Peyer's patch (tissue), 4 donors: Measurements from ENCODE around the gene POP5. TPM values are rescaled to one million over a fixed set of nuclear protein-coding genes. Genes with fewer than 3 reads are reported as not detected.
"Not testable (repeated sequence)": the region's sequence is repeated elsewhere in the genome, so short reads cannot be mapped to it uniquely, and the experiment has no call there.

ENCODE experiments used
- DNase-seq, 3 donors: peaks; one replicate each; pipeline ENCODE4 v3.0.0-alpha.2; 2017 to 2019
- H3K27ac ChIP-seq, 4 donors: fragments of 200-600 bp; sonication (generic); one replicate each; pipeline ENCODE4 v1.5.1; 2016 to 2019
- H3K27me3 ChIP-seq, 2 donors: fragments of 200-600 bp; sonication (generic); one replicate each; pipeline ENCODE4 v1.5.1; 2019
- H3K36me3 ChIP-seq, 3 donors: fragments of 200-600 bp; sonication (generic); one replicate each; pipeline ENCODE4 v1.5.1; 2016 to 2019
- H3K4me1 ChIP-seq, 4 donors: fragments of 200-600 bp; sonication (generic); one replicate each; pipeline ENCODE4 v1.5.1; 2016 to 2019
- H3K4me3 ChIP-seq, 4 donors: fragments of 200-600 bp; sonication (generic); 1 replicate in 3 of 4; 2 replicates in 1 of 4; pipeline ENCODE4 v1.5.1; 2016 to 2019; ENCODE audit warnings: mild to moderate bottlenecking in 1 of 4
- H3K9me3 ChIP-seq, 4 donors: fragments of 200-600 bp; sonication (generic); one replicate each; pipeline ENCODE4 v1.5.1; 2016 to 2019; ENCODE audit warnings: mild to moderate bottlenecking in 1 of 4
- CTCF ChIP-seq, 6 experiments: fragments of 450-650 bp in 4 of 6; fragments of 200-600 bp in 2 of 6; sonication (generic) in 1 of 6; IDR thresholded peaks; one replicate each; pipeline ENCODE4 v1.5.1; 2017 to 2019; ENCODE audit warnings: antibody characterized with exemption in 6 of 6, mild to moderate bottlenecking in 3 of 6, moderate library complexity in 1 of 6
- POLR2A ChIP-seq, 2 donors: fragments of 450-650 bp; IDR thresholded peaks; one replicate each; pipeline ENCODE4 v1.5.1; 2017; ENCODE audit warnings: antibody characterized with exemption in 2 of 2, mild to moderate bottlenecking in 2 of 2, moderate library complexity in 2 of 2
- total RNA-seq, 4 donors: library from RNA; depleted of rRNA; stranded (reverse); fragments of >200 nt; gene quantifications; one replicate each; pipeline ENCODE4 v1.1.0, GENCODE V29; 2016

The POP5 gene
- total RNA-seq, 4 donors from 2014 or later: 22.5 to 75.9 (median 48.8) TPM

- H3K4me3 ChIP-seq: no peak overlapping the region
- H3K36me3 ChIP-seq: no peaks in the 10 kb centered on the region
- H3K9me3 ChIP-seq: no peaks in the 10 kb centered on the region
- peak in 1 of 2 donors; percentile 53 for TF ChIP-seq POLR2A (IDR thresholded peaks at IDR 0.05)
- TF ChIP-seq CTCF (IDR thresholded peaks at IDR 0.05): peak in 3 of 6 experiments; percentile 5 to 26 (median 18)
- no peaks in the 10 kb centered on the region for H3K27me3 ChIP-seq
- H3K27ac ChIP-seq: peak overlapping the region in 2 of 4 donors; percentile 20 to 80
- DNase-seq: peak in 2 of 3 donors; percentile 67 to 85
- H3K4me1 ChIP-seq: peaks cover 0 to 7% (median 0%) of the 10 kb centered on the region in 4 donors
Measured at GRCh38 chr12:120620624-120621023, 39.4 kb upstream of the POP5 start.

GRCh38 chr12:120618954-120619615 is 37.9 kb upstream of the POP5 start:
- H3K27ac ChIP-seq: no peak overlapping the region
- H3K4me3 ChIP-seq: no peak overlapping the region
- TF ChIP-seq POLR2A (IDR thresholded peaks at IDR 0.05) (no peak), CTCF (IDR thresholded peaks at IDR 0.05) (no peak)

GRCh38 chr12:120617767-120618166 is 36.6 kb upstream of the POP5 start:
- not testable (repeated sequence) for DNase-seq, H3K9me3 ChIP-seq, H3K27ac ChIP-seq, H3K4me1 ChIP-seq, H3K4me3 ChIP-seq, H3K27me3 ChIP-seq, H3K36me3 ChIP-seq

More at GRCh38 chr12:120618954-120619615, 37.9 kb upstream of the POP5 start:
- Histone ChIP-seq H3K4me1 (peaks cover 0 to 7% (median 0%) of the 10 kb centered on the region in 4 donors), H3K9me3 (no peaks in the 10 kb centered on the region), H3K27me3 (no peaks in the 10 kb centered on the region), H3K36me3 (no peaks in the 10 kb centered on the region)
- DNase-seq: no peak

- H3K4me3 ChIP-seq, H3K27me3 ChIP-seq, DNase-seq, H3K36me3 ChIP-seq, H3K9me3 ChIP-seq, H3K4me1 ChIP-seq, H3K27ac ChIP-seq: not testable (repeated sequence)
Measured at GRCh38 chr12:120617193-120617592, 36.0 kb upstream of the POP5 start.

GRCh38 chr12:120614848-120615247 is 33.6 kb upstream of the POP5 start:
- H3K4me3 ChIP-seq: no peak overlapping the region
- H3K27ac ChIP-seq: no peak overlapping the region
- no peak for DNase-seq
- TF ChIP-seq CTCF (IDR thresholded peaks at IDR 0.05) (no peak), POLR2A (IDR thresholded peaks at IDR 0.05) (no peak)
- peaks cover 0 to 2% (median 0%) of the 10 kb centered on the region in 4 donors for H3K4me1 ChIP-seq
- H3K27me3 ChIP-seq: no peaks in the 10 kb centered on the region
- H3K36me3 ChIP-seq: no peaks in the 10 kb centered on the region
- no peaks in the 10 kb centered on the region for H3K9me3 ChIP-seq

GRCh38 chr12:120611534-120611933 is 30.3 kb upstream of the POP5 start:
- not testable (repeated sequence) for H3K27me3 ChIP-seq, H3K9me3 ChIP-seq, H3K27ac ChIP-seq, DNase-seq, H3K36me3 ChIP-seq, H3K4me1 ChIP-seq, H3K4me3 ChIP-seq

GRCh38 chr12:120610560-120610959 is 29.4 kb upstream of the POP5 start:
- DNase-seq: no peak
- no peaks in the 10 kb centered on the region for H3K9me3 ChIP-seq
- TF ChIP-seq POLR2A (IDR thresholded peaks at IDR 0.05): no peak
- TF ChIP-seq CTCF (IDR thresholded peaks at IDR 0.05): no peak
- no peak overlapping the region for H3K4me3 ChIP-seq
- no peaks in the 10 kb centered on the region for H3K36me3 ChIP-seq
- no peak overlapping the region for H3K27ac ChIP-seq
- H3K4me1 ChIP-seq: no peaks in the 10 kb centered on the region
- no peaks in the 10 kb centered on the region for H3K27me3 ChIP-seq

- peaks cover 0 to 10% (median 0%) of the 10 kb centered on the region in 4 donors for H3K4me1 ChIP-seq
- not testable (repeated sequence) for H3K9me3 ChIP-seq, H3K36me3 ChIP-seq, H3K27me3 ChIP-seq, H3K27ac ChIP-seq, DNase-seq, H3K4me3 ChIP-seq
Measured at GRCh38 chr12:120602416-120602815, 21.2 kb upstream of the POP5 start.
